ENCODE results near the gene ZNF672.
"Not testable (repeated sequence)": the region's sequence is repeated elsewhere in the genome, so short reads cannot be mapped to it uniquely, and the experiment has no call there.

ZNF672 gene

GRCh38 chr1:248813546-248813945 is 24.5 kb upstream of the ZNF672 start:
- no peak for DNase-seq

- no peak for DNase-seq
Measured at GRCh38 chr1:248814351-248814750, 23.7 kb upstream of the ZNF672 start.

GRCh38 chr1:248815407-248816034 is 22.5 kb upstream of the ZNF672 start:
- no peak for DNase-seq

- DNase-seq, result no peak
Measured at GRCh38 chr1:248816042-248816851, 21.8 kb upstream of the ZNF672 start.

- no peak for DNase-seq
Measured at GRCh38 chr1:248817065-248817464, 21.0 kb upstream of the ZNF672 start.

GRCh38 chr1:248818505-248819374 is 19.3 kb upstream of the ZNF672 start:
- no peak for DNase-seq

GRCh38 chr1:248820041-248820585 is 17.9 kb upstream of the ZNF672 start:
- DNase-seq, result no peak

- no peak for DNase-seq
Measured at GRCh38 chr1:248821101-248821500, 16.9 kb upstream of the ZNF672 start.

GRCh38 chr1:248821641-248822040 is 16.4 kb upstream of the ZNF672 start:
- DNase-seq, result no peak

GRCh38 chr1:248822148-248823032 is 15.6 kb upstream of the ZNF672 start:
- no peak for DNase-seq

- no peak for DNase-seq
Measured at GRCh38 chr1:248823517-248824001, 14.5 kb upstream of the ZNF672 start.

- no peak for DNase-seq
Measured at GRCh38 chr1:248824301-248824700, 13.7 kb upstream of the ZNF672 start.

GRCh38 chr1:248824701-248825100 is 13.3 kb upstream of the ZNF672 start:
- DNase-seq, result no peak

- DNase-seq, result no peak
Measured at GRCh38 chr1:248825136-248825535, 12.9 kb upstream of the ZNF672 start.

- DNase-seq, result no peak
Measured at GRCh38 chr1:248825573-248825908, 12.5 kb upstream of the ZNF672 start.

- peak; percentile 80 for DNase-seq
Measured at GRCh38 chr1:248825909-248826760, 11.9 kb upstream of the ZNF672 start, which contains the start of gene SH3BP5L. SH3BP5L (minus strand) TSS chr1:248825915; CDS start chr1:248824935, 980 bp downstream.

- no peak for DNase-seq
Measured at GRCh38 chr1:248828845-248829244, 9.2 kb upstream of the ZNF672 start.

GRCh38 chr1:248830718-248831017 is 7.4 kb upstream of the ZNF672 start:
- not testable (repeated sequence) for DNase-seq

- DNase-seq, result no peak
Measured at GRCh38 chr1:248831842-248832241, 6.2 kb upstream of the ZNF672 start.

GRCh38 chr1:248834343-248834940 is 3.6 kb upstream of the ZNF672 start:
- DNase-seq, result no peak

All from activated gamma-delta T cell (primary cell).